ENCODE measurements around the gene MYL4.
"Not testable (repeated sequence)": the region's sequence is repeated elsewhere in the genome, so short reads cannot be mapped to it uniquely, and the experiment has no call there.

DNA sequence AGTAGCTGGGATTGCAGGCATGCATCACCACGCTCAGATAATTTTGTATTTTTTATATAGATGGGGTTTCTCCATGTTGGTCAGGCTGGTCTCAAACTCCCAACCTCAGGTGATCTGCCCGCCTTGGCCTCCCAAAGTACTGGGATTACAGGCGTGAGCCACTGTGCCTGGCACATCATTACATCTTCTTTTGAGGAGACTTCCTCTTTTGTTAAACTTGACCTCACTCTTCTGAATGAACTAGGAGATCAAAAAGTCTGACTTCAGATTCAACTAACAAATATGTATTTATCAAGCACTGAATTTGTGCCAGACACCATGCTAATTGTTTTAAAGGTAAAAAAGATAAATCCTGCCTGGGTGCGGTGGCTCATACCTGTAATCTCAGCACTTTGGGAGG is 7.7 kb downstream of the MYL4 start:
- TF ChIP-seq, protein P1, sequence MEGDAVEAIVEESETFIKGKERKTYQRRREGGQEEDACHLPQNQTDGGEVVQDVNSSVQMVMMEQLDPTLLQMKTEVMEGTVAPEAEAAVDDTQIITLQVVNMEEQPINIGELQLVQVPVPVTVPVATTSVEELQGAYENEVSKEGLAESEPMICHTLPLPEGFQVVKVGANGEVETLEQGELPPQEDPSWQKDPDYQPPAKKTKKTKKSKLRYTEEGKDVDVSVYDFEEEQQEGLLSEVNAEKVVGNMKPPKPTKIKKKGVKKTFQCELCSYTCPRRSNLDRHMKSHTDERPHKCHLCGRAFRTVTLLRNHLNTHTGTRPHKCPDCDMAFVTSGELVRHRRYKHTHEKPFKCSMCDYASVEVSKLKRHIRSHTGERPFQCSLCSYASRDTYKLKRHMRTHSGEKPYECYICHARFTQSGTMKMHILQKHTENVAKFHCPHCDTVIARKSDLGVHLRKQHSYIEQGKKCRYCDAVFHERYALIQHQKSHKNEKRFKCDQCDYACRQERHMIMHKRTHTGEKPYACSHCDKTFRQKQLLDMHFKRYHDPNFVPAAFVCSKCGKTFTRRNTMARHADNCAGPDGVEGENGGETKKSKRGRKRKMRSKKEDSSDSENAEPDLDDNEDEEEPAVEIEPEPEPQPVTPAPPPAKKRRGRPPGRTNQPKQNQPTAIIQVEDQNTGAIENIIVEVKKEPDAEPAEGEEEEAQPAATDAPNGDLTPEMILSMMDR (conservative IDR thresholded peaks at IDR 0.05; ENCODE audit: low read length) = not testable (repeated sequence)
- not testable (repeated sequence) for TF ChIP-seq EZH2phosphoT487 (IDR thresholded peaks at IDR 0.05; ENCODE audit: borderline replicate concordance)
